AG09309 (cell line): ENCODE data around the gene HORMAD2.

Experiments used
- DNase-seq: peaks from one replicate; pipeline ENCODE4 v3.0.0-alpha.2; 2010; ENCODE audit warnings: low read depth
- H3K4me3 ChIP-seq: 2 replicates; pipeline ENCODE4 v1.5.1; 2011; ENCODE audit warnings: mild to moderate bottlenecking, low read depth, low read length, moderate library complexity; ENCODE audit not compliant: control insufficient read depth
- TF ChIP-seq, protein P1 (sequence below): IDR thresholded peaks from 2 replicates; pipeline ENCODE4 v1.5.1; 2011; ENCODE audit warnings: mild to moderate bottlenecking, low read depth, low read length, inconsistent platforms; ENCODE audit not compliant: insufficient read depth, control insufficient read depth; ENCODE audit errors: missing control alignments

HORMAD2 gene

DNA sequence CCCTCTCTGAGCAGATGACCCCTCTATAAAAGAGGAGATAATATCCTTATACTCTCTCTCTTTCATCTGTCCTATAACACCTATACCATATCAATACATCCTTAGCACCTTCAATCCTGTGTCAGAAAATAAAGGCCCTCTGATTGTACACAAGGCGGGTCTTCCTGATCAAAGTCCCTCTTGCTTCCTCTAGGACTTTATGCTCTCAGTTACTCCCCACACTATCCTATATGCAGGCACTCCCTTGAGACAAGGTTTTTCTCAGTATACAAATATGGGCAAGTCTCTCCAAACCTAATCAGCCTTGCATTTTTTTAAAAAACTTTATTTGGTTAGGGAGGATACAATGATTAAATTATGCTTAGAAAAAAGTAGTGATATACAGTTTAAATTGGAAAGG, 17.3 kb upstream of the HORMAD2 start:
- TF ChIP-seq, protein P1, sequence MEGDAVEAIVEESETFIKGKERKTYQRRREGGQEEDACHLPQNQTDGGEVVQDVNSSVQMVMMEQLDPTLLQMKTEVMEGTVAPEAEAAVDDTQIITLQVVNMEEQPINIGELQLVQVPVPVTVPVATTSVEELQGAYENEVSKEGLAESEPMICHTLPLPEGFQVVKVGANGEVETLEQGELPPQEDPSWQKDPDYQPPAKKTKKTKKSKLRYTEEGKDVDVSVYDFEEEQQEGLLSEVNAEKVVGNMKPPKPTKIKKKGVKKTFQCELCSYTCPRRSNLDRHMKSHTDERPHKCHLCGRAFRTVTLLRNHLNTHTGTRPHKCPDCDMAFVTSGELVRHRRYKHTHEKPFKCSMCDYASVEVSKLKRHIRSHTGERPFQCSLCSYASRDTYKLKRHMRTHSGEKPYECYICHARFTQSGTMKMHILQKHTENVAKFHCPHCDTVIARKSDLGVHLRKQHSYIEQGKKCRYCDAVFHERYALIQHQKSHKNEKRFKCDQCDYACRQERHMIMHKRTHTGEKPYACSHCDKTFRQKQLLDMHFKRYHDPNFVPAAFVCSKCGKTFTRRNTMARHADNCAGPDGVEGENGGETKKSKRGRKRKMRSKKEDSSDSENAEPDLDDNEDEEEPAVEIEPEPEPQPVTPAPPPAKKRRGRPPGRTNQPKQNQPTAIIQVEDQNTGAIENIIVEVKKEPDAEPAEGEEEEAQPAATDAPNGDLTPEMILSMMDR = no peak
- DNase-seq = no peak
- H3K4me3 ChIP-seq = no peak overlapping the region

DNA sequence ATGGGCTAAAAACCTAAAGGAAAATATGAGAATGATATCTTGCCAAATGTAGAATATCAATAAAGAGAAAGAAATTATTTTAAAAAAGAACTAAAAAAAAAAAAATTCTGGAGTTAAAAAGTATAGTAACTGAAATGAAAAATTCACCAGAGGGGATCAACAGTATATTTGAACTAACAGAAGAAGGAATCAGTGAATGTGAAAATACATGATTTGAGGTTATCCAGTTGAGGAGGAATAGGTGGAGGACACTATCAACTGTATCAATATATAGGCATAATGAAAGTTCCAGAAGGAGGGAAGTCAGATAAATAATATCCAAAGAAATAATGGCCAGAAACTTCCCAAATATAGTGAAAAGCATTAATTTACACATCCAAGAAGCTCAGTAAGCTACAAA, 16.1 kb upstream of the HORMAD2 start:
- TF ChIP-seq, protein P1 = no peak
- H3K4me3 ChIP-seq = no peak overlapping the region
- DNase-seq = no peak

DNA sequence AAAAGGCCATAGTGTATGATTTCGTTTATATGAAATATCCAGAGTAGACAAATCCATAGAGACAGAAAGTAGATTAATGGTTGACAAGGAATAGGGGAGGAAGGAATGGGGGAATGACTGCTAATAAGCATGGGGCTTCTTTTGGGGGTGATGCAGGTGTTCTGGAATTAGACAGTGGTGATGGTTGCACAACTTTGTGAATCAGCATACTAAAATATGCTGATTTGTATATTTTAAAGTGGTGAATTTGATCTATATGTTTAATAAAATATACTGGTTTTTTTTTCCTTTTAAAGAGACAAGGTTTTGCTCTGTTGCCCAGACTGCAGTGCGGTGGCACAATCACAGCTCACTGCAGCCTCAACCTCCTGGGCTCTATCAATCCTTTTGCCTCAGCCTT, 6.5 kb upstream of the HORMAD2 start:
- TF ChIP-seq, protein P1 = no peak
- no peak for DNase-seq
- H3K4me3 ChIP-seq = no peak overlapping the region

DNA sequence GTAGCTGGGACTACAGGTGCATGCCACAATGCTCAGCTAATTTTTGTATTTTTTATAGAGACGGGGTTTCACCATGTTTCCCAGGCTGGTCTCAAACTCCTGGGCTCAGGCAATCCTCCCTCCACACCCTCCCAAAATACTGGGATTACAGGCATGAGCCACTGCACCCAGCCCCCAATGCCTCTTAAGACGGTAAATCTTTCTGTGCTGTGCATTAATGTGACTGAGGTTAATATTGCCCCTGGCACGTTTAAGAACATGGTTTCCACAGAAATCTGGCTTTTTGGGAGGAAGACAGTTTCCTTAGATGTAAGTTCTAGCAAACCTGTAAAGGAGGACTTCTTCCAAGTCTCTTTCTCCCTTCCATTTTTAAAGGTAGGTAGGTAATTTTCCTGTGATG, 6.1 kb upstream of the HORMAD2 start:
- DNase-seq = no peak
- no peak overlapping the region for H3K4me3 ChIP-seq
- TF ChIP-seq, protein P1 = no peak

DNA sequence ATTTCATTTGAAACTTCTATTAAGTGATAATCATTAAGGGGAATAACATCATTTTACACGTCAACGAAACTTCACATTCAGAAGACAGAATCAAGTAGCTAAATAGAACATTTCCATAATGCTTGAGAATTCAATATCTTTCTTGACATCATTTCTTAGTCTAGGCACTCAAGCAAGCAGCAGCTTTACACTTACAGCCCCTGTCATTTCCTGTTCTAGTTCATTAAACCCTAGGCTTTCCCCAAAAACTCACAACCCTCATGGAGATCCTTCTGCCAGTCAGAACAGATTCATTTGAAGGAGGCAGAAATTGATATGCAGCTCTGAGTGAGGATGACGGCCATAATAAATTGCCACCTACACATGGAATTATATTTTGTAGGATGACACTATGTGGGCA, 5.3 kb upstream of the HORMAD2 start:
- no peak overlapping the region for H3K4me3 ChIP-seq
- TF ChIP-seq, protein P1 = no peak
- no peak for DNase-seq

DNA sequence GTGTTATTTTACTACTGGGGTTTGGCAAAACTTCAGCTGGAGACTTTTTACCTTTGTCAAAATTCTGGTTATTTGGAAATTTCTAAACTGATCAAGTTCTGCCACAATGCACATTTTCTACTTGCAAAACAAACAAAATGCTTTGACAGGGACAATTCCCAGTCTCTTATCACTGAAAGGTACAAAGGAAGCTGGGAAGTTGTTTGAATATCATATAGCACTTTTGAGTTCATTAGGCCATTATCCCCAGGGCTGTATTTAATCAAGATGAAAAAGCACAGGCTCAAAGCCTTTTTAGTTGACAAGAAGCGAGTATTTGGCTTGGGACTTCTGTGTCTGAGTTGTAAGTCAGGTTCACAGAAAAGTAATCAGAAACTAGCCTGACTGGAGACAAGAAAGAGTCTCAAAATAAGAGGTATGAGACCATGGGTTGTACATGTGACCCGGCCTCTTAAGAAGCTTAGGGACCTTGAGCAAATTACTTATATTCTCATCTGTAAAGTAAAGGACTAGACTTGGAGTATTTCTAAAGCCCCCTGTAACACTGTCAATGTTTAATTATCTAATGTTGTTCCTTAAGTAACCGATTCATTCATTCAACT, 2.9 kb upstream of the HORMAD2 start:
- DNase-seq = no peak
- TF ChIP-seq, protein P1 = no peak
- no peak overlapping the region for H3K4me3 ChIP-seq
